CD1c-positive myeloid dendritic cell (primary cell): ENCODE measurements around the gene SIMC1.

Source experiments
- DNase-seq: peaks from one replicate; pipeline ENCODE4 v3.0.0-alpha.2; 2016; ENCODE audit errors: extremely low spot score

Gene SIMC1

GRCh38 chr5:176361437-176362232 lies 123.4 kb downstream of the SIMC1 start, which contains the start of gene KIAA1191:
Gene KIAA1191 (minus strand): TSS chr5:176361764. CDS start chr5:176359508, 2,256 bp downstream.
- DNase-seq, result peak; percentile 97

DNA sequence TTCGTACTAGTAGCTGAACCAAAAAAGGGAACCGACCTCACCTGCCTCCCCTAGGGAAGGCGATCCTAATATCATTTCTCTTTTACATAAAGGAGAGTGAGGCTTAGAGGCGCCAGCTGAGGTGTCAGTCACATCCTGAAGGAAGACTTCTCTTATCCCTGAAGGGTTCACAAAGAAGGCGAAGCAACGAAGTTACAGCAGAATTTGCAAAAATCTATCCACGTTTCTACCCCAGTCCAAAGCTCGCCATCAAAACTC lies 123.9 kb downstream of the SIMC1 start:
- no peak for DNase-seq

GRCh38 chr5:176364765-176365350 lies 126.6 kb downstream of the SIMC1 start:
- DNase-seq, result no peak

DNA sequence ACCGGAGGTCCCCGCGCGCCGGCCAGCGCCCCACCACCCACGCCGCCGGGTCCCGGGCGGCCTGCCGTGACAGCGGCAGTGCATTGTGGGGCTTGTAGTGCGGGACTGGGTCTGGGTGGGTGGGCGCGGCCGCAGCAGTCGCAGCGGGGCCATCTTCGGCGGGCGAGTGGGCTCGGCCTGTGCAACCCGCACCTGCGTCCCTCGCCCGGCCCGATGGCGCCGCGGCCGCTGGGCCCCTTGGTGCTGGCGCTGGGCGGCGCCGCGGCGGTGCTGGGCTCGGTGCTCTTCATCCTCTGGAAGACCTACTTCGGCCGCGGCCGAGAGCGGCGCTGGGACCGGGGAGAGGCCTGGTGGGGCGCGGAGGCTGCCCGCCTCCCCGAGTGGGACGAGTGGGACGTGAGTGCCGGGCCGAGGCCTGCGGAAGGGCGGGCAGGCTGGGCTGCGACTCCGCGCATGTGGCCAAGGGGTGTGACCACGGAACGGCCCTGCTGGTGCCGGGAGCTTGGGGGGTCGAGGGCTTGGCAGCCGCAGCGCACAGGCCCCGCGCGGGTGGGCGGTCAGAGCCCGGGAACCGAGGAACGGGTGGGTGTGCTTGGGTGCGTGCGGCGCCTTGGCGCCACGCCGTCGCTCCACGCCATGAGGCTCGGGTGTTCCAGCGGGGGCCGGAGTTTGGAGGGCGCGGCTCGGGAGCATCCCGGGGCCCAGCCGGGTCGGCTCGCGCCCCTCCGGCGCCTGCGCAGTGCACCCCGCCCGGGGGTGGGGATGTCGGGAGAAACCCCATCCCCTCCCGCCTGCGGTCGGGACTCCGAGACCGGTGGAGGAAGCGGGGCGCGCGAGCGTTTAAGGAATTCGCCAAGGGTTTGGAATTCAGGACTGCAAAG lies 127.4 kb downstream of the SIMC1 start, which contains the start of gene ARL10:
Gene ARL10, plus strand, starts transcription at position 137 of the 881 bp plus-strand sequence. Its CDS starts 77 bp downstream, at position 214.
- DNase-seq, result peak; percentile 54

DNA sequence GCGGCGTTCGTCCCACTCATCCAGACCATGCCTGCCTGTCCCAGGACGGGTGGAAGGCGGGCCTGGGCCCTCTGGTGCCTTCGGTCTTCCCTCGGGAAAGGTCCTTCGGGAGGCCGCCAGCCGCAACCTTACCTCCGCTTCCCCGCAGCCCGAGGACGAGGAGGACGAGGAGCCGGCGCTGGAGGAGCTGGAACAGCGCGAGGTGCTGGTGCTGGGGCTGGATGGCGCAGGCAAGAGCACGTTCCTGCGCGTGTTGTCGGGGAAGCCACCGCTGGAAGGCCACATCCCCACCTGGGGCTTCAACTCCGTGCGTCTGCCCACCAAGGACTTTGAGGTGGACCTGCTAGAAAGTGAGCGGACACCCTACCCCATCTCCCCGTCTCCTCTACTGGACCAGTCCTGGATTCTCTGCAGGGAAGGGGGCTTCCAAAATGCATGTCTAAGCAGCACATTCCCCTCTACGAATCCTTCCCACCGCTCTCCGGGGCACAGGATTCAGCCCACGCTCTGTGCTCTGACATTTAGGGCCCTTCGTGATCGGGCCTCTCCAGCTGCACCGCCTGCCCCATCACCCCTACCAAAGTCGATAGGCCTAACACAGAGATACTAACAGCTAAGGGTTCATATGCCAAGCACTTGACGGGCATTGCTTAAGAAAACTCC lies 128.1 kb downstream of the SIMC1 start:
- DNase-seq, result no peak

- no peak for DNase-seq
These were observed 130.5 kb downstream of the SIMC1 start for GRCh38 chr5:176368726-176369125.

- no peak for DNase-seq
These were observed 131.9 kb downstream of the SIMC1 start for GRCh38 chr5:176369934-176370711.

GRCh38 chr5:176371621-176372539 lies 133.7 kb downstream of the SIMC1 start:
- peak; percentile 68 for DNase-seq

- peak; percentile 24 for DNase-seq
These were observed 135.0 kb downstream of the SIMC1 start for GRCh38 chr5:176373100-176373818.

- no peak for DNase-seq
These were observed 141.7 kb downstream of the SIMC1 start for GRCh38 chr5:176379881-176380280.

- no peak for DNase-seq
These were observed 143.2 kb downstream of the SIMC1 start for GRCh38 chr5:176381423-176381822.

DNA sequence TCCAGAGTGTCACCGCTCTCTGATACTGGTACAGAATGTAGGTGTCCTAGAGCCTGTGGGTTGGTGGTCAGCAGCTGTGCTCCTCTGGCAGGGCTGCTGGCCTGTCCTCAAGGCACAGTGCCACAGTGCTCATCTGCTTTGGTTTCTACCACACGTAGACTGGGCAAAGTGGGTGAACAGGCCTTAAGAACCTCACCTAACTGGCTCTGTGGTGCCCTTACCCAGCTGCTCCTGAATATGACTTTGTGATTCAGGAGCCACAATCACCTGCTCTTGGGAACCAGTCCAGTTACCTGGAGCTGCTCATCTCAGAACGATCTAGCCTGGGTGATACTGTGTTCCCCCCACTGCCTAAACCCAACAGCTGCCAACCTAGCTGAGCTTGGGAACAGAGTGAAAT lies 143.8 kb downstream of the SIMC1 start:
- no peak for DNase-seq

- no peak for DNase-seq
These were observed 144.5 kb downstream of the SIMC1 start for GRCh38 chr5:176382721-176383120.

- DNase-seq, result no peak
These were observed 145.2 kb downstream of the SIMC1 start for GRCh38 chr5:176383248-176383905.

DNA sequence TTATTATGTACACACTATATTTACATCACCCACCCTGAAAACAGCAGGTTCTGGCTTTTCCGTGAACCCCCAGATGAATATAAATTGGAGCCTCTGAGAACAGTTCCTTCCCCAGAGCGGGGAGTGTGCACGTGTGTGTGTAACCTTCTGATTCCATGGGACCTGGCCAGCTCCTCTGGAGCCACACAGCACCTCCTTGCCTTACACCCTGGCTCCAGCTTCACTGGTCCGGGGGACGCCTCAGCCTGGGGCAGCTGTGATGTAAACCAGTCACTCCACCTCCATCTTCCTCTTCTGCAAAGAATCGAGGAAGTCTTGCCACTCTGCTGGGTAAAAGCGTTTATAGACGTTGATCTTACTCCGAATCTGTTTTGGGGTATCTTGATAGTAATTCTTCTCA lies 145.7 kb downstream of the SIMC1 start:
- no peak for DNase-seq

- no peak for DNase-seq
These were observed 146.2 kb downstream of the SIMC1 start for GRCh38 chr5:176384366-176384930.

GRCh38 chr5:176384991-176385390 lies 146.8 kb downstream of the SIMC1 start:
- DNase-seq, result no peak

- no peak for DNase-seq
These were observed 148.3 kb downstream of the SIMC1 start for GRCh38 chr5:176386491-176386890.
